GM20000 (cell line): ENCODE measurements around the gene INHBB.

Experiments used
- DNase-seq: peaks from one replicate; pipeline ENCODE4 v3.0.0; 2012; ENCODE audit warnings: low spot score
- CTCF ChIP-seq: IDR thresholded peaks from 2 replicates; pipeline ENCODE4 v1.5.1; 2012; ENCODE audit warnings: mild to moderate bottlenecking, control low read depth; ENCODE audit errors: extremely low read depth, missing control alignments

INHBB gene

GRCh38 chr2:120321721-120322284 is 24.1 kb upstream of the INHBB start:
- TF ChIP-seq CTCF = no peak
- DNase-seq = no peak

- no peak for DNase-seq
Observed at GRCh38 chr2:120322329-120322728, 23.6 kb upstream of the INHBB start.

DNA sequence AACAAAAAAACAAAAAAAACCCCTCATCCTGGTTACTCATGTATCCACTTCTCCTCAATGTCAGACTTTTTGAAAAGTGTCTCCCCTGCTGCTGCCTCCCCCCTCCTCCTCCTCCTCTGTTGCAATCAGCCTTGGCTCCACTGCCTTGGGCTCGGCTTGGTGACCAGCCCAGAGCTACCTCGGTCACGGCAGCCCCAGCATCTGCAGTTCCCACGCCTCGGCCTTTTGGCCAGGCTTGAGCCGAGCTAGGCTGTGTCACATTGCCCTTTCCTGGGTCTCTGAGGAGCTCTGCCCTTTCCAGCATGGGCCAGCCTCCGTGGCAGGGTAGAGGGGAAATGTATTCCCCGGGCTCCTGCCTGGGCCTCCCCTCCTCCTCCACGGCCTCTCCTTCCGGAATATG is 22.7 kb upstream of the INHBB start:
- TF ChIP-seq CTCF = no peak
- no peak for DNase-seq

More at GRCh38 chr2:120322329-120322728, 23.6 kb upstream of the INHBB start:
- TF ChIP-seq CTCF = no peak

DNA sequence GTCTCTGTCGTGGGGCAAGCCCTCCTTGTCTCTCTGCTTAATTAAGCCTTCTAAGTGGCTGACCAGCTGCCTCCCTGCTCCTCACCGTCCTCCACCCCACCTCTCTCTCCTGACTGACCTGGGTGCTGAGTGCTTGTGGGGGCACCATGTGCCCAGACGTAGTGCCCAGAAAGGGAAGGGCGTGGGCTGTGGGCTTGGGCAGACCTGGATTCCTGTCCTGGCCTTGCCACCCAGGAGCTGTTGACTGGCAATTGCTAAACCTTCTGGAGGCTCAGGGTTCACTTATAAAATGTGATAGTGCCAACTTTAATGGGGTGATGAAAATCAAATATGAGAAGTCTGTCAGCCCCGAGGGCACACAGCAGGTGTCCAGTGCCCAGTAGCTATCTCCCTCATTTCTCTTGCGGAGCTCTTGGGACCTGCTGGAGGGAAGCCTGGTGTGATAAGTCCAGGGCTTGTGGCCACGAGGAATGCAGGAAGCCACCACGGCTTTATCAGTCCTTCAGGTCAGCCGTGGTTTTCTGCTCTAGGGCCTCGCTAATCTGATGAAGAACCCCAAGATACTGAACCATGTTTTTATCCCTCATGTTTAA is 22.0 kb upstream of the INHBB start:
- DNase-seq = no peak
- TF ChIP-seq CTCF = no peak

GRCh38 chr2:120324933-120325332 is 21.0 kb upstream of the INHBB start:
- TF ChIP-seq CTCF = no peak

GRCh38 chr2:120326066-120326465 is 19.9 kb upstream of the INHBB start:
- DNase-seq = no peak
- no peak for TF ChIP-seq CTCF

More at GRCh38 chr2:120324933-120325332, 21.0 kb upstream of the INHBB start:
- no peak for DNase-seq

GRCh38 chr2:120330946-120331822 is 14.8 kb upstream of the INHBB start:
- no peak for DNase-seq
- no peak for TF ChIP-seq CTCF
